ENCODE measurements around the gene CACNA1S. TPM values are rescaled to one million over a fixed set of nuclear protein-coding genes. Genes with fewer than 3 reads are reported as not detected.
A peak's percentile ranks its signal among the peaks of the same experiment; 100 is the strongest.

CACNA1S gene
- total and polyA plus RNA-seq, 2 donors (not counting 1 experiment from before 2014, with no cell fraction given): not detected

GRCh38 chr1:201028461-201028889 lies 83.8 kb downstream of the CACNA1S start:
- peaks cover 36% of the 10 kb centered on the region for H3K4me1 Mint-ChIP-seq
- H3K9me3 Mint-ChIP-seq (ENCODE audit: insufficient read depth): no peaks in the 10 kb centered on the region
- Histone ChIP-seq H2AFZ (ENCODE audit: insufficient read depth, low read depth, low read length, poor library complexity, severe bottlenecking) (no peak overlapping the region), H3K9ac (ENCODE audit: low read length) (no peak overlapping the region), H3K27ac (ENCODE audit: low read length in 2 of 2) (no peak overlapping the region), H3K79me2 (ENCODE audit: control insufficient read depth, insufficient read depth, low read length) (no peaks in the 10 kb centered on the region), H3K4me3 (ENCODE audit: control extremely low read depth in 1 of 5, extremely low read depth in 1 of 5, insufficient read depth in 1 of 5, low read depth in 2 of 5, low read length in 4 of 5) (no peak overlapping the region), H3K27me3 (replicated peaks in 1 of 4; ENCODE audit: control extremely low read depth in 1 of 4, control insufficient read depth in 3 of 4, insufficient read depth in 4 of 4, low read length in 3 of 4) (no peaks in the 10 kb centered on the region), H3K4me1 (ENCODE audit: control insufficient read depth in 2 of 2, insufficient read depth in 2 of 2, low read length in 2 of 2) (peaks cover 26 to 35% of the 10 kb centered on the region in 2 donors), H4K20me1 (ENCODE audit: control insufficient read depth, insufficient read depth, low read length, poor library complexity, severe bottlenecking) (no peaks in the 10 kb centered on the region), H3K36me3 (replicated peaks in 1 of 2; ENCODE audit: control extremely low read depth in 1 of 2, control insufficient read depth in 1 of 2, extremely low read depth in 1 of 2, insufficient read depth in 2 of 2, low read length in 1 of 2) (no peaks in the 10 kb centered on the region), H3K9me3 (ENCODE audit: control extremely low read depth in 1 of 3, control insufficient read depth in 2 of 3, insufficient read depth in 1 of 3, low read length in 2 of 3) (no peaks in the 10 kb centered on the region), H3K4me2 (replicated peaks; ENCODE audit: low read depth, low read length, poor library complexity, severe bottlenecking) (no peak overlapping the region)
- ChIA-PET POLR2A (no interaction called here), CTCF (interaction anchor here (1.3 to 4.9 kb wide), 3 partner anchors 13 to 56 kb away, joined by 5 to 38 read pairs (median 11); no protein-coding TSS in a partner anchor)
- DNase-seq (no peak), ATAC-seq (ENCODE audit: low read depth) (no peak)
- H3K27me3 Mint-ChIP-seq: no peaks in the 10 kb centered on the region
- 95% methylated on average over 3 of the region's 7 CpGs for WGBS (ENCODE audit: insufficient coverage)
- no peak overlapping the region for H3K27ac Mint-ChIP-seq
- TF ChIP-seq EZH2 (IDR thresholded peaks at IDR 0.05; ENCODE audit: borderline replicate concordance, insufficient read depth, low read depth, low read length, poor library complexity, severe bottlenecking): no peak
- no peak for TF ChIP-seq CTCF (IDR thresholded peaks at IDR 0.05)
- no peak overlapping the region for H3K4me3 Mint-ChIP-seq
- intact Hi-C loops (cut with micrococcal nuclease): loop anchor here (10.0 kb wide), 2 partner anchors 144 to 874 kb away; no protein-coding TSS in a partner anchor

GRCh38 chr1:201026836-201027235 lies 85.4 kb downstream of the CACNA1S start:
- Histone ChIP-seq H2AFZ (ENCODE audit: insufficient read depth, low read depth, low read length, poor library complexity, severe bottlenecking) (no peak overlapping the region), H3K36me3 (replicated peaks in 1 of 2; ENCODE audit: control extremely low read depth in 1 of 2, control insufficient read depth in 1 of 2, extremely low read depth in 1 of 2, insufficient read depth in 2 of 2, low read length in 1 of 2) (no peaks in the 10 kb centered on the region), H3K9me3 (ENCODE audit: control extremely low read depth in 1 of 3, control insufficient read depth in 2 of 3, insufficient read depth in 1 of 3, low read length in 2 of 3) (no peaks in the 10 kb centered on the region), H3K4me1 (ENCODE audit: control insufficient read depth in 2 of 2, insufficient read depth in 2 of 2, low read length in 2 of 2) (peaks cover 35 to 46% of the 10 kb centered on the region in 2 donors), H3K4me2 (replicated peaks; ENCODE audit: low read depth, low read length, poor library complexity, severe bottlenecking) (peak overlapping the region; percentile 61), H4K20me1 (ENCODE audit: control insufficient read depth, insufficient read depth, low read length, poor library complexity, severe bottlenecking) (peaks cover 5% of the 10 kb centered on the region), H3K9ac (ENCODE audit: low read length) (no peak overlapping the region), H3K27ac (ENCODE audit: low read length in 2 of 2) (peak overlapping the region in 1 of 2 donors; percentile 0), H3K4me3 (ENCODE audit: control extremely low read depth in 1 of 5, extremely low read depth in 1 of 5, insufficient read depth in 1 of 5, low read depth in 2 of 5, low read length in 4 of 5) (no peak overlapping the region), H3K79me2 (ENCODE audit: control insufficient read depth, insufficient read depth, low read length) (peaks cover 14% of the 10 kb centered on the region), H3K27me3 (replicated peaks in 1 of 4; ENCODE audit: control extremely low read depth in 1 of 4, control insufficient read depth in 3 of 4, insufficient read depth in 4 of 4, low read length in 3 of 4) (no peaks in the 10 kb centered on the region)
- DNase-seq (peak; percentile 47), ATAC-seq (ENCODE audit: low read depth) (no peak)
- Mint-ChIP-seq H3K27ac (peak overlapping the region; percentile 53), H3K9me3 (ENCODE audit: insufficient read depth) (no peaks in the 10 kb centered on the region), H3K27me3 (no peaks in the 10 kb centered on the region), H3K4me3 (peak overlapping the region; percentile 37), H3K4me1 (peaks cover 47% of the 10 kb centered on the region)
- TF ChIP-seq EZH2 (IDR thresholded peaks at IDR 0.05; ENCODE audit: borderline replicate concordance, insufficient read depth, low read depth, low read length, poor library complexity, severe bottlenecking) (no peak), CTCF (IDR thresholded peaks at IDR 0.05) (no peak)
- intact Hi-C loops (cut with micrococcal nuclease): loop anchor here (2.0 to 10.0 kb wide), 3 partner anchors 16 to 872 kb away; no protein-coding TSS in a partner anchor
- ChIA-PET POLR2A (interaction anchor here (0.6 to 1.4 kb wide), 2 partner anchors 9 to 20 kb away, joined by 3 read pairs; no protein-coding TSS in a partner anchor), CTCF (interaction anchor here (1.2 to 10.5 kb wide), 8 partner anchors 10 to 87 kb away, joined by 4 to 83 read pairs (median 8); no protein-coding TSS in a partner anchor)
- 0% methylated on average over 1 of the region's 3 CpGs for WGBS (ENCODE audit: insufficient coverage)

All from B cell (primary cell).